Endothelial cell of umbilical vein (primary cell): ENCODE data around the gene ABHD17A. TPM values are rescaled to one million over a fixed set of nuclear protein-coding genes. Genes with fewer than 3 reads are reported as not detected.
A peak's percentile ranks its signal among the peaks of the same experiment; 100 is the strongest.

Experiments
- BruUV-seq: library from RNA; stranded (reverse); fragments of 400-500 nt; replicated peaks from 2 replicates; lab custom pipeline; 2021; lab: Mats Ljungman, UMichigan
- CTCF ChIA-PET: fragments of 300-600, 350-600 bp; sonication (Branson Sonifier 250); formaldehyde crosslinking; loops from one replicate; lab custom pipeline; 2021; ENCODE audit warnings: antibody characterized with exemption, inconsistent platforms; lab: Charles Lee
- POLR2A ChIA-PET: fragments of 300-600, 350-600 bp; sonication (Branson Sonifier 250); formaldehyde crosslinking; loops from one replicate; lab custom pipeline; 2021; ENCODE audit warnings: antibody characterized with exemption, inconsistent platforms; lab: Charles Lee
- DNase-seq: peaks from one replicate; pipeline ENCODE4 v3.0.0-alpha.2; 2011; ENCODE audit warnings: low read depth, low spot score
- FAIRE-seq: peaks from 2 replicates; lab custom pipeline; 2011; peaks lifted over from hg19 to GRCh38; lab: Jason Lieb, UNC
- H2AFZ ChIP-seq: 2 replicates; pipeline ENCODE4 v1.6.0; 2012; ENCODE audit warnings: low read depth, low read length, control low read depth, inconsistent platforms
- H3K27ac ChIP-seq: 2 replicates; pipeline ENCODE4 v1.5.1; 2011; ENCODE audit warnings: low read depth, mild to moderate bottlenecking, control low read depth, low read length, moderate library complexity; ENCODE audit not compliant: insufficient read depth
- H3K27me3 ChIP-seq, 2 experiments: 2 replicates each; pipeline versions ENCODE4 v1.6.0 to v1.6.1; 2011; ENCODE audit warnings: low read length in 2 of 2, mixed read lengths in 1 of 2; ENCODE audit not compliant: control insufficient read depth in 2 of 2, insufficient read depth in 2 of 2
- H3K36me3 ChIP-seq, 2 experiments: 2 replicates in 1 of 2; 3 replicates in 1 of 2; pipeline ENCODE4 v1.5.1; 2011; ENCODE audit warnings: low read length in 2 of 2, mild to moderate bottlenecking in 1 of 2, moderate library complexity in 1 of 2; ENCODE audit not compliant: control insufficient read depth in 2 of 2, insufficient read depth in 2 of 2; ENCODE audit errors: extremely low read depth in 1 of 2
- H3K4me1 ChIP-seq: 3 replicates; pipeline ENCODE4 v1.5.1; 2011; ENCODE audit warnings: mild to moderate bottlenecking, low read length; ENCODE audit not compliant: control insufficient read depth, insufficient read depth; ENCODE audit errors: extremely low read depth
- H3K4me2 ChIP-seq: 2 replicates; pipeline ENCODE4 v1.6.1; 2011; ENCODE audit warnings: low read length, control low read depth, mixed read lengths; ENCODE audit not compliant: insufficient read depth
- H3K4me3 ChIP-seq, 3 experiments: fragments of 200-600 bp in 1 of 3; sonication (generic), shearing (Covaris generic) in 1 of 3; replicated peaks in 1 of 3; 2 replicates each; pipeline ENCODE4 v1.5.1; 2011 to 2016; ENCODE audit warnings: control low read depth in 3 of 3, low read length in 3 of 3, mild to moderate bottlenecking in 2 of 3, inconsistent platforms in 1 of 3, low read depth in 1 of 3, moderate library complexity in 1 of 3; ENCODE audit not compliant: insufficient read depth in 1 of 3
- H3K79me2 ChIP-seq: 2 replicates; pipeline ENCODE4 v1.6.0; 2012; ENCODE audit warnings: low read length, inconsistent platforms; ENCODE audit not compliant: control insufficient read depth, insufficient read depth
- H3K9ac ChIP-seq: replicated peaks from 2 replicates; pipeline ENCODE3; 2011; ENCODE audit warnings: low read length, control low read depth; ENCODE audit not compliant: insufficient read depth; ENCODE audit errors: extremely low read depth
- H3K9me1 ChIP-seq: replicated peaks from 3 replicates; pipeline ENCODE4 v1.6.0; 2011; ENCODE audit warnings: mild to moderate bottlenecking, low read length; ENCODE audit not compliant: control insufficient read depth, insufficient read depth; ENCODE audit errors: extremely low read depth
- H3K9me3 ChIP-seq: replicated peaks from 2 replicates; pipeline ENCODE4 v1.5.1; 2012; ENCODE audit warnings: low read length, inconsistent platforms; ENCODE audit not compliant: control insufficient read depth, insufficient read depth
- H4K20me1 ChIP-seq: replicated peaks from 2 replicates; pipeline ENCODE3; 2011; ENCODE audit warnings: mild to moderate bottlenecking, low read length; ENCODE audit not compliant: control insufficient read depth, insufficient read depth; ENCODE audit errors: extremely low read depth
- CTCF ChIP-seq, 2 donors: IDR thresholded peaks; 1 replicate in 1 of 2; 2 replicates in 1 of 2; pipeline ENCODE4 v1.5.1; 2011; ENCODE audit warnings: low read length in 2 of 2, mild to moderate bottlenecking in 2 of 2, moderate library complexity in 2 of 2, control low read depth in 1 of 2, inconsistent platforms in 1 of 2, low read depth in 1 of 2; ENCODE audit not compliant: insufficient read depth in 1 of 2; ENCODE audit errors: extremely low read depth in 1 of 2
- EZH2 ChIP-seq: IDR thresholded peaks from 2 replicates; pipeline ENCODE4 v1.6.1; 2012; ENCODE audit warnings: borderline replicate concordance, low read depth, mild to moderate bottlenecking, moderate library complexity, low read length, inconsistent platforms; ENCODE audit not compliant: severe bottlenecking
- FOS ChIP-seq: IDR thresholded peaks from 2 replicates; pipeline ENCODE4 v1.6.1; 2011; ENCODE audit warnings: mild to moderate bottlenecking, low read length, moderate library complexity, borderline replicate concordance; ENCODE audit not compliant: insufficient read depth
- GATA2 ChIP-seq: IDR thresholded peaks from 2 replicates; pipeline ENCODE4 v1.7.0; 2011; ENCODE audit warnings: low read depth, mild to moderate bottlenecking, moderate library complexity, mixed read lengths, low read length; ENCODE audit not compliant: insufficient read length, insufficient read depth
- JUN ChIP-seq: IDR thresholded peaks from 2 replicates; pipeline ENCODE4 v1.6.1; 2011; ENCODE audit warnings: borderline replicate concordance, low read depth; ENCODE audit not compliant: insufficient read length, insufficient read depth
- MAX ChIP-seq: IDR thresholded peaks from 2 replicates; pipeline ENCODE4 v1.6.1; 2011; ENCODE audit not compliant: insufficient read depth, insufficient read length
- MYC ChIP-seq: IDR thresholded peaks from one replicate; pipeline ENCODE4 v1.6.1; 2011; ENCODE audit warnings: mild to moderate bottlenecking, low read depth, low read length
- POLR2A ChIP-seq: IDR thresholded peaks from 2 replicates; pipeline ENCODE4 v1.6.1; 2012; ENCODE audit warnings: low read depth, mild to moderate bottlenecking, control low read depth, low read length
- POLR2AphosphoS5 ChIP-seq: IDR thresholded peaks from 2 replicates; pipeline ENCODE4 v1.6.1; 2012; ENCODE audit warnings: low read depth, mild to moderate bottlenecking, control low read depth, low read length, moderate library complexity; ENCODE audit not compliant: insufficient read depth
- dilution Hi-C: fragments of 300-500 bp; cut with MboI; formaldehyde crosslinking; loops from one replicate; pipeline ENCODE4 v1.15.0; 2019; ENCODE audit warnings: low sequenced_read_pairs; ENCODE audit not compliant: extremely low pct_ligation_motif_present
- intact Hi-C: fragments of 100-400 bp; cut with micrococcal nuclease; formaldehyde crosslinking; loops from one replicate; pipeline ENCODE4 v1.10.0; 2022
- polyA plus RNA-seq, 4 experiments: library from polyadenylated mRNA; depleted of rRNA in 3 of 4; stranded (reverse) in 3 of 4; unstranded in 1 of 4; fragments of >200 nt; gene quantifications; 2 replicates each; pipeline versions ENCODE4 v1.2.1 to v1.2.3, GENCODE V29; 2011 to 2012; ENCODE audit warnings: missing spikeins in 1 of 4
- total RNA-seq: library from RNA; stranded (reverse); gene quantifications from 2 replicates; pipeline ENCODE4 v1.2.3, GENCODE V29; 2021

The ABHD17A gene
- total and polyA plus RNA-seq, 2 donors (not counting 3 experiments of a cell fraction or from before 2014, with no cell fraction given): 89.8 to 143 TPM

GRCh38 chr19:1855828-1856255, 29.5 kb downstream of the ABHD17A start:
- no peaks in the 10 kb centered on the region for H3K36me3 ChIP-seq
- peaks cover 72% of the 10 kb centered on the region for H3K79me2 ChIP-seq
- peak overlapping the region; percentile 14 for H3K9ac ChIP-seq
- no peak overlapping the region for H3K4me3 ChIP-seq
- no TSS peak for BruUV-seq
- DNase-seq (no peak), FAIRE-seq (no peak)
- peaks cover 41% of the 10 kb centered on the region for H3K4me1 ChIP-seq
- CTCF ChIA-PET: interaction anchor here (0.6 to 2.1 kb wide), 6 partner anchors 10 to 30 kb away, joined by 3 to 14 read pairs (median 4); no protein-coding TSS in a partner anchor
- H3K27me3 ChIP-seq: no peaks in the 10 kb centered on the region
- peak overlapping the region; percentile 47 for H3K4me2 ChIP-seq
- TF ChIP-seq CTCF (IDR thresholded peaks at IDR 0.05; ENCODE audit: extremely low read depth in 1 of 2, insufficient read depth in 1 of 2, low read depth in 1 of 2, low read length in 2 of 2) (no peak), POLR2A (no peak), MYC (no peak), EZH2 (no peak), GATA2 (no peak), JUN (no peak), FOS (no peak), POLR2AphosphoS5 (no peak), MAX (no peak)
- H4K20me1 ChIP-seq: no peaks in the 10 kb centered on the region
- intact Hi-C loops (no loop called here), dilution Hi-C loops (no loop called here)
- H2AFZ ChIP-seq: no peak overlapping the region
- POLR2A ChIA-PET: interaction anchor here (0.6 kb wide), 1 partner anchor 1201 kb away, joined by 3 read pairs; no protein-coding TSS in a partner anchor
- H3K9me3 ChIP-seq: no peaks in the 10 kb centered on the region
- H3K9me1 ChIP-seq: no peaks in the 10 kb centered on the region
- peak overlapping the region; percentile 30 for H3K27ac ChIP-seq
